Natural killer cell (primary cell): ENCODE results near the gene RGL3. TPM values are rescaled to one million over a fixed set of nuclear protein-coding genes. Genes with fewer than 3 reads are reported as not detected.
"Not testable (repeated sequence)": the region's sequence is repeated elsewhere in the genome, so short reads cannot be mapped to it uniquely, and the experiment has no call there.

ENCODE experiments used
- ATAC-seq, 3 donors: fragments of 150-1000 bp in 2 of 3; fragments of 200-7000 bp in 1 of 3; cut with Tn5 transposase; 1 replicate in 1 of 3; 2 replicates in 2 of 3; pipeline ENCODE4 v1.10.0; 2021; ENCODE audit warnings: mild to moderate bottlenecking in 2 of 3, moderate library complexity in 2 of 3
- DNase-seq, 2 donors: peaks; one replicate each; pipeline versions ENCODE4 v3.0.0 to v3.0.0-alpha.2; 2013 to 2021; ENCODE audit warnings: mixed read lengths in 1 of 2
- H3K27ac ChIP-seq: one replicate; pipeline ENCODE4 v1.5.1; 2013; ENCODE audit warnings: mild to moderate bottlenecking, low read length
- H3K27me3 ChIP-seq: one replicate; pipeline ENCODE4 v1.6.1; 2013; ENCODE audit warnings: low read length; ENCODE audit not compliant: control insufficient read depth, insufficient read depth
- H3K36me3 ChIP-seq: one replicate; pipeline ENCODE4 v1.6.1; 2013; ENCODE audit warnings: low read length; ENCODE audit not compliant: control insufficient read depth, insufficient read depth
- H3K4me1 ChIP-seq: one replicate; pipeline ENCODE4 v1.6.1; 2013; ENCODE audit warnings: low read length; ENCODE audit not compliant: control insufficient read depth, insufficient read depth
- H3K4me3 ChIP-seq: one replicate; pipeline ENCODE4 v1.5.1; 2013; ENCODE audit warnings: low read length
- H3K9me3 ChIP-seq: one replicate; pipeline ENCODE4 v1.6.1; 2013; ENCODE audit warnings: low read length; ENCODE audit not compliant: control insufficient read depth, insufficient read depth
- H3K27ac Mint-ChIP-seq, 2 donors: one replicate each; pipeline ENCODE4 v1.8.0; 2022; ENCODE audit warnings: mild to moderate bottlenecking in 2 of 2, mixed read lengths in 2 of 2, moderate library complexity in 1 of 2
- H3K27me3 Mint-ChIP-seq, 2 donors: one replicate each; pipeline ENCODE4 v1.8.0; 2022; ENCODE audit warnings: low read depth in 2 of 2, mixed read lengths in 2 of 2
- H3K36me3 Mint-ChIP-seq: one replicate; pipeline ENCODE4 v1.8.0; 2022; ENCODE audit warnings: mixed read lengths
- H3K4me1 Mint-ChIP-seq, 2 donors: one replicate each; pipeline ENCODE4 v1.8.0; 2022; ENCODE audit warnings: mixed read lengths in 2 of 2
- H3K4me3 Mint-ChIP-seq: one replicate; pipeline ENCODE4 v1.8.0; 2022; ENCODE audit warnings: mild to moderate bottlenecking, moderate library complexity, mixed read lengths
- H3K9me3 Mint-ChIP-seq, 2 donors: one replicate each; pipeline ENCODE4 v1.8.0; 2022; ENCODE audit warnings: mixed read lengths in 2 of 2
- CTCF ChIP-seq: fragments of 200-600 bp; IDR thresholded peaks from one replicate; pipeline ENCODE4 v1.8.0; 2022; ENCODE audit warnings: antibody characterized with exemption
- WGBS: methylation state at CpG from one replicate; pipeline ENCODE4 v1.1.7; 2013; ENCODE audit warnings: missing lambda C conversion rate; ENCODE audit not compliant: insufficient coverage; 5-methylcytosine and 5-hydroxymethylcytosine counted together
- intact Hi-C: fragments of 100-400 bp; cut with micrococcal nuclease; formaldehyde crosslinking; loops from one replicate; pipeline ENCODE4 v1.14.2; 2022
- total RNA-seq, 4 donors: library from RNA; stranded (reverse); fragments of 120-200 nt in 1 of 4; gene quantifications; one replicate each; pipeline versions ENCODE4 v1.2.3 to v1.2.4, GENCODE V29; 2013 to 2022

The RGL3 gene
- total RNA-seq, 3 donors from 2014 or later (not counting 1 experiment from before 2014, with no cell fraction given): 0.48 TPM; not detected in 2

DNA sequence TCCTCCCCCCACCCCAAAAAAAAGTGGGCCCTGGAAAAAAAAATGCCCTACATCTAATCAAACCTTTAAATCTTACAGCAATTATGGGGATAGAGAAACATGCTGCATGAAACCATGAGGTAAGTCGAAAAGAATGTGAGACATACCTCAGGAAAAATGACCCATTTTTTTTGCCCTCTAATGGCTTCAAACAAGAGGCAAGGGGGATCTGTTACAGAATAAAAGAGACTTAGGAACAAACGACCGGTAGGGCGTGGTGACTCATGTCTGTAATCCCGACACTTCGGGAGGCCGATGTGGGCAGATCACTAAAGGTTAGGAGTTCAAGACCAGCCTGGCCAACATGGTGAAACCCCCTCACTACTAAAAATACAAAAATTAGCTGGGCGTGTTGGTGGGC is 8.4 kb downstream of the RGL3 start:
- Histone ChIP-seq H3K9me3 (no peaks in the 10 kb centered on the region), H3K27ac (no peak overlapping the region), H3K4me3 (no peak overlapping the region), H3K36me3 (no peaks in the 10 kb centered on the region), H3K4me1 (peaks cover 4% of the 10 kb centered on the region), H3K27me3 (peaks cover 2% of the 10 kb centered on the region)
- Mint-ChIP-seq H3K27ac (no peak overlapping the region), H3K4me3 (no peak overlapping the region), H3K27me3 (peaks cover 0 to 4% of the 10 kb centered on the region in 2 donors), H3K9me3 (no peaks in the 10 kb centered on the region), H3K4me1 (no peaks in the 10 kb centered on the region), H3K36me3 (no peaks in the 10 kb centered on the region)
- ATAC-seq: no peak
- intact Hi-C loops: no loop called here
- no peak for DNase-seq
- no peak for TF ChIP-seq CTCF
- WGBS: 87% methylated on average over 8 of the region's 8 CpGs

DNA sequence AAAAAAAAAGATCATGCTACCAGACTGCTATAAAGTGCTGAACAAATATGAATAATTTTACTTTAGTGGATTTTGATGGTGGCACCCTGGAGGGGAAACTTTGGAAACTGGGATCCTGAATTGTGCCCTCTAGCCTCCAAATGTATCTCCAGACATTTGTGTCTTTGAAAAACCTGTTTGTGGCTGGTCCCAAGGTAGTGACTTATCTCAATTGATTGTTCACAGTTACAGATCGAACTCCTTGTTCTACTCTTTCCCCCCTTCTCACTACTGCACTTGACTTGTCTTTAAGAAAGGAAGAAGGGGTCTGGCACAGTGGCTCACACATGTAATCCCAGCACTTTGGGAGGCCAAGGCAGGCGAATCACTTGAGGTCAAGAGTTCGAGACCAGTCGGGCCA is 10.5 kb downstream of the RGL3 start:
- no peak for TF ChIP-seq CTCF
- no peaks in the 10 kb centered on the region for H3K36me3 ChIP-seq
- DNase-seq (no peak), ATAC-seq (no peak)
- no peak overlapping the region for H3K4me3 ChIP-seq
- no peaks in the 10 kb centered on the region for H3K9me3 ChIP-seq
- Mint-ChIP-seq H3K27me3 (peaks cover 0 to 4% of the 10 kb centered on the region in 2 donors), H3K4me3 (no peak overlapping the region), H3K36me3 (no peaks in the 10 kb centered on the region), H3K4me1 (no peaks in the 10 kb centered on the region), H3K27ac (no peak overlapping the region), H3K9me3 (no peaks in the 10 kb centered on the region)
- 80% methylated on average over 3 of the region's 4 CpGs for WGBS
- peaks cover 4% of the 10 kb centered on the region for H3K4me1 ChIP-seq
- no peak overlapping the region for H3K27ac ChIP-seq
- H3K27me3 ChIP-seq: peaks cover 2% of the 10 kb centered on the region
- intact Hi-C loops: no loop called here

DNA sequence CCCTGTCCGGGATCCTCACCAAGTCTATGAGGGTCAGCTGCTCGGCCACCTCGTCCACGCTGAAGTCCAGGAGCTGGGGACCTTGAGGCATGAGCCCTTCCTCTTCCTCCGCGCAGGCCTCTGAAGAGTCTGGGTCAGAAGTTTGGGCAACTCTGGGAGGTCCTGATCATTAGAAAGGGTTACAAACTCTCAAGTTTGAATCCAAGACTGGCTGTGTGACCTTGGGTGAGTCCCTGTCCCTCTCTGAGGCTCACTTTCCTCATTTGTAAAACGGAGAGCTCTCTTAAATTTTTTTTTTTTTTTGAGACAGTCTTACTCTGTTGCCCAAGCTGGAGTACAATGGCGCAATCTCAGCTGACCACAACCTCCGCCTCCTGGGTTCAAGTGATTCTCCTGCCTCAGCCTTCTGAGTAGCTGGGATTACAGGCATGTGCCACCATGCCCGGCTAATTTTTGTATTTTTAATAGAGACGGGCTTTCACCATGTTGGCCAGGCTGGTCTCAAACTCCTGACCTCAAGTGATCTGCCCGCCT is 12.3 kb downstream of the RGL3 start:
- H3K4me1 Mint-ChIP-seq, intact Hi-C loops, DNase-seq, H3K36me3 Mint-ChIP-seq, H3K27me3 ChIP-seq, ATAC-seq, H3K36me3 ChIP-seq, H3K27ac ChIP-seq, H3K27ac Mint-ChIP-seq, H3K4me1 ChIP-seq, H3K9me3 Mint-ChIP-seq, H3K4me3 Mint-ChIP-seq, H3K9me3 ChIP-seq, H3K27me3 Mint-ChIP-seq, H3K4me3 ChIP-seq: not testable (repeated sequence)
- WGBS: 80% methylated on average over 12 of the region's 12 CpGs

DNA sequence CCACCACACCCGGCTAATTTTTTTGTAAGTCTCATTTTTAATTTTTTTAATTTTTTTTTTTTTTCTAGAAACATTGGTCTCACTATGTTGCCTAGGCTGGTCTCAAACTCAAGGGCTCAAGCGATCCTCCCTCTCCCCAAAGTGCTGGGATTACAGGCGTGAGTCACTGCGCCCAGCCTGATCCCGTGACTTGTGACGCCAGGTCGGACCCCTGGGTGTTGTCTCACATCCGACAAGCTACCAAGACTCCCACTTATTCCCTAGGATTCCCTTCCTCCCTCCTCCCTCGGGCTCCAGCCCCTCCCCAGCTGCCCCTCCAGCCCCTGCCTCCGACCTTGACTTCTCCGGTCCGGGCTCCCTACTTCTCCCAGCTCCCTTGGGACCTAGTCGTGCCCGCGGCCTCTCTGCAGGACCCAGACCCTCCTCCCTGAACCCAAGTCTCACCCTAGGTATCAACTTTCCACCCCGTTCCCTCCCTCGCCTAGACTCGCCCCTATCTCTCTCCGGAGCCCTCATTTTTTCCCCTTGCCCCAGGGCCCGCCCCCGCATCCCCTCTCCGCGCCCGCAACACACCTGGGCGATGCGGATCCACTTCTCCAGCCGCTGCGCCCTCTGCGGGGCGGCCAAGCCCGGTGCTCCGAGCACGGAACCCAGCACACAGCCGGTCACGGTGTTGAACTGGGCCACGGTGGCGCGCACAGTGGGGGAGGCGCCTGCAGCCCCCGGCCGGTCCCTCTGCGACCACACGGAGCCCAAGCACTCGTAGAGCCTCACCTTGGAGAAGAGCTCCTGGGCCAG is 13.1 kb downstream of the RGL3 start:
- 40% methylated on average over 44 of the region's 44 CpGs for WGBS
- intact Hi-C loops: no loop called here
- H3K36me3 ChIP-seq: no peaks in the 10 kb centered on the region
- Mint-ChIP-seq H3K27ac (no peak overlapping the region), H3K9me3 (no peaks in the 10 kb centered on the region), H3K36me3 (no peaks in the 10 kb centered on the region), H3K4me3 (no peak overlapping the region), H3K4me1 (no peaks in the 10 kb centered on the region), H3K27me3 (peaks cover 0 to 4% of the 10 kb centered on the region in 2 donors)
- ATAC-seq (peak in 2 of 3 donors; percentile 21 to 42), DNase-seq (peak in 1 of 2 donors; percentile 56)
- no peak for TF ChIP-seq CTCF
- H3K9me3 ChIP-seq: no peaks in the 10 kb centered on the region
- H3K4me1 ChIP-seq: peaks cover 4% of the 10 kb centered on the region
- peaks cover 2% of the 10 kb centered on the region for H3K27me3 ChIP-seq
- H3K4me3 ChIP-seq: no peak overlapping the region
- H3K27ac ChIP-seq: no peak overlapping the region
